Skeletal muscle tissue (tissue), 4 donors: ENCODE data around the gene TMEM135. TPM values are rescaled to one million over a fixed set of nuclear protein-coding genes. Genes with fewer than 3 reads are reported as not detected.
"Not testable (repeated sequence)": the region's sequence is repeated elsewhere in the genome, so short reads cannot be mapped to it uniquely, and the experiment has no call there.

ENCODE experiments used
- H3K27ac ChIP-seq: one replicate; pipeline ENCODE4 v1.7.0; 2013; ENCODE audit warnings: mild to moderate bottlenecking, low read depth, low read length, inconsistent platforms
- H3K27me3 ChIP-seq, 3 donors: one replicate each; pipeline ENCODE4 v1.7.0; 2013; ENCODE audit warnings: low read length in 3 of 3; ENCODE audit not compliant: control insufficient read depth in 3 of 3, insufficient read depth in 3 of 3
- H3K36me3 ChIP-seq, 3 donors: one replicate each; pipeline ENCODE4 v1.7.0; 2013; ENCODE audit warnings: low read length in 3 of 3; ENCODE audit not compliant: control insufficient read depth in 3 of 3, insufficient read depth in 3 of 3
- H3K4me1 ChIP-seq, 3 donors: one replicate each; pipeline ENCODE4 v1.7.0; 2013; ENCODE audit warnings: low read length in 3 of 3, mild to moderate bottlenecking in 3 of 3; ENCODE audit not compliant: control insufficient read depth in 3 of 3, insufficient read depth in 3 of 3
- H3K4me3 ChIP-seq, 3 donors: one replicate each; pipeline ENCODE4 v1.7.0; 2013; ENCODE audit warnings: low read length in 3 of 3
- H3K9ac ChIP-seq, 3 donors: one replicate each; pipeline ENCODE4 v1.7.0; 2013; ENCODE audit warnings: low read length in 3 of 3, mild to moderate bottlenecking in 3 of 3, moderate library complexity in 2 of 3, low read depth in 1 of 3
- H3K9me3 ChIP-seq, 3 donors: one replicate each; pipeline ENCODE4 v1.7.0; 2013; ENCODE audit warnings: low read length in 3 of 3; ENCODE audit not compliant: control insufficient read depth in 3 of 3
- total RNA-seq: library from RNA; depleted of rRNA; stranded (reverse); fragments of >200 nt; gene quantifications from one replicate; pipeline ENCODE4 v1.2.3, GENCODE V29; 2014
- donor health status: Osteomylitis.

TMEM135 gene
- total RNA-seq, 1 donor from 2014 or later, result 35.5 TPM

DNA sequence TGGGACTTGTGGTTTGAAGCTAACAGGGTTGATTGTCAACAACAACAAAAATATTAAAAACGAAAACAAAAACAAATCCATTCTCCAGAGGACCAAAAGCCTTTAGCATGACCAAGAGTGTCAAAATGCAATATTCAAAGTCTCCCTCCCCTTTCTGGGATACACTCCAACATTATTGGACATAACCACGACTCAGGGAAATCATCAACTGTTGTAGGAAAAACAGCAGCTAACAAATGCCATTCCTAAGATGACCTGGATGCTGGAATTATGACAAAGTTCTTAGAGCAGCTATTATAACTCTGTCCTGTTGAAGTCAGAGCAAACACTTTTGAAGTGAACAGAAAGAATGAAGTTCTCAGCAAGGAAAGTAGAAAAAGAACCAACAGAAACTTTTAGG is 143.0 kb downstream of the TMEM135 start:
- no peaks in the 10 kb centered on the region for H3K4me1 ChIP-seq
- H3K4me3 ChIP-seq, result no peak overlapping the region
- no peak overlapping the region for H3K9ac ChIP-seq
- no peaks in the 10 kb centered on the region for H3K36me3 ChIP-seq
- H3K27ac ChIP-seq, result no peak overlapping the region
- H3K9me3 ChIP-seq, result no peaks in the 10 kb centered on the region
- H3K27me3 ChIP-seq, result no peaks in the 10 kb centered on the region

DNA sequence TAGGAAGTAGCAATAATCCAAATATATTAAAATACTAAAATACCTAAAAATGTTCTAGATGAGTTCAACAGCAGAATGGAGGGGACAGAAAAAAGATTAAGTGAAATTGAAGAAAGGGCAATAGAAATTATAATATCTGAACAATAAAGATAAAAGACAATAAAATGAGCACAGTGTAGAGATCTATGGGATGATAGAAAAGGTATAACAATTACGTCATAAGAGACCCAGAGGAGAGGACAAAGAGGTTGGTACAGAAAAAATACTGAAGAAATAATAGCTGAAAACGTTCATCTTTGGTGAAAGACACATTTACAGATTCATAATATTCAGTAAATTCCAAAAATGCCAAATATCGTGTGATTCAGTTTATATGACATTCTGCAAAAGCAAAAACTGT is 143.4 kb downstream of the TMEM135 start:
- Histone ChIP-seq H3K36me3 (no peaks in the 10 kb centered on the region), H3K27ac (no peak overlapping the region), H3K4me1 (no peaks in the 10 kb centered on the region), H3K9me3 (no peaks in the 10 kb centered on the region), H3K4me3 (no peak overlapping the region), H3K27me3 (no peaks in the 10 kb centered on the region), H3K9ac (no peak overlapping the region)

GRCh38 chr11:87185228-87185627 is 147.5 kb downstream of the TMEM135 start:
- Histone ChIP-seq H3K9ac (no peak overlapping the region), H3K9me3 (no peaks in the 10 kb centered on the region), H3K4me1 (no peaks in the 10 kb centered on the region), H3K27me3 (no peaks in the 10 kb centered on the region), H3K4me3 (no peak overlapping the region), H3K27ac (no peak overlapping the region), H3K36me3 (no peaks in the 10 kb centered on the region)

DNA sequence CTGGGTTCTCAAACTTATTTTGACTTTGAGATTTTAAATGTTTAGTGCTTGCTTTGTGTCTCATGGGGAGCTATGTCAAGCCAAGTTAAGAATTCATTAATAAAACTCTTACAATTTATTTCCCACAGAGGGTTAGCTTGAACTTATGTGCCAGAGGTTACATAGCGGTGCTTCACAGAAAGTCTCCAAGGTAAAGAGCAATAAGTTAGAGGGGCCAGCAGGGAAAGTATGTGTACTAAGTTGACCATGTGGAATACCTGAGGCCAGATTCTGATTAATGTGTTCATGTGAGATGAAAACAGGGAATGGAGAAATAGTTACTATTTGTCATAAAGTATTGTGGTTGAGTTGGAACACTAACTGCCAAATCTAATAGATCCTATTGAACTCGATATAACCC is 149.3 kb downstream of the TMEM135 start:
- Histone ChIP-seq H3K9me3 (no peaks in the 10 kb centered on the region), H3K4me3 (no peak overlapping the region), H3K9ac (no peak overlapping the region), H3K36me3 (no peaks in the 10 kb centered on the region), H3K27me3 (no peaks in the 10 kb centered on the region), H3K27ac (no peak overlapping the region), H3K4me1 (no peaks in the 10 kb centered on the region)

DNA sequence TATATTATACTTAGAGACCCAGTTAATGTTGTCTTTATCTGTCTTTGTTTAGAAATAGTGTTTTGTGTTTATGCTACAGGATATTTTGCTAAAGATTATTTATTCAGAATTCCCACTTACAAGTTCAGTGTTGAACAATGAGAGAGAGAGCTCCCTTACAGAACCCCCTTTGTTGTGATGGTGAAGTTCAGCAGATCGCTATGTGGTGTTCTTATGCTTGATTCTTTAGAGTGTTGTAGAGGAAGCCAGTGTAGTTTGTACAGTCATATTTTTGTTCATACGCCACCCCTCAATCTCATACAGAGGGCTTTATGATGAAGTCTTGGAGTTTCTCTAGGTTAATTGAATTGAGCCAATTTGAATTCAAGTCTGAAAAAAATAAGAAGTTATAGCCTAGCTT is 150.2 kb downstream of the TMEM135 start:
- Histone ChIP-seq H3K36me3 (no peaks in the 10 kb centered on the region), H3K4me1 (no peaks in the 10 kb centered on the region), H3K9me3 (no peaks in the 10 kb centered on the region), H3K27ac (no peak overlapping the region), H3K27me3 (no peaks in the 10 kb centered on the region), H3K9ac (no peak overlapping the region), H3K4me3 (no peak overlapping the region)

DNA sequence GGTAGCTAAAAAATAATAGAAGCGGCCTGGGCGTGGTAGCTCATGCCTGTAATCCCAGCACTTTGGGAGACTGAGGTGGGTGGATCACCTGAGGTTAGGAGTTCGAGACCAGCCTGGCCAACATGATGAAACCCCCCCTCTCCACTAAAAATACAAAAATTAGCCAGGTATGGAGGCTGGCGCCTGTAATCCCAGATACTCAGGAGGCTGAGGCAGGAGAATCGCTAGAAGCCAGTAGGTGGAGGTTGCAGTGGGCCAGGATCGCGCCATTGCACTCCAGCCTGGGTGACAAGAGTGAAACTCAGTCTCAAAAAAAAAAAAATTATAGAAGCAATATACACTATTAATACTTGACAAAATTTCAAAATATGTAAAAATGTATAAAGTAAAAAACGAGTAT is 150.7 kb downstream of the TMEM135 start:
- H3K27ac ChIP-seq, H3K4me1 ChIP-seq, H3K27me3 ChIP-seq, H3K4me3 ChIP-seq, H3K9ac ChIP-seq, H3K36me3 ChIP-seq, H3K9me3 ChIP-seq: not testable (repeated sequence)

GRCh38 chr11:87188921-87189320 is 151.2 kb downstream of the TMEM135 start:
- not testable (repeated sequence) for H3K9me3 ChIP-seq, H3K4me1 ChIP-seq, H3K4me3 ChIP-seq, H3K9ac ChIP-seq, H3K36me3 ChIP-seq, H3K27me3 ChIP-seq, H3K27ac ChIP-seq

GRCh38 chr11:87190071-87190470 is 152.3 kb downstream of the TMEM135 start:
- H3K9me3 ChIP-seq, result no peaks in the 10 kb centered on the region
- H3K36me3 ChIP-seq, result no peaks in the 10 kb centered on the region
- no peaks in the 10 kb centered on the region for H3K4me1 ChIP-seq

GRCh38 chr11:87193756-87194470 is 156.2 kb downstream of the TMEM135 start:
- no peaks in the 10 kb centered on the region for H3K9me3 ChIP-seq
- H3K9ac ChIP-seq, result no peak overlapping the region
- H3K27ac ChIP-seq, result no peak overlapping the region
- H3K4me1 ChIP-seq, result no peaks in the 10 kb centered on the region
- no peak overlapping the region for H3K4me3 ChIP-seq
- no peaks in the 10 kb centered on the region for H3K36me3 ChIP-seq
- no peaks in the 10 kb centered on the region for H3K27me3 ChIP-seq

More at GRCh38 chr11:87190071-87190470, 152.3 kb downstream of the TMEM135 start:
- Histone ChIP-seq H3K27ac (no peak overlapping the region), H3K9ac (no peak overlapping the region), H3K4me3 (no peak overlapping the region), H3K27me3 (no peaks in the 10 kb centered on the region)

GRCh38 chr11:87194985-87195820 is 157.5 kb downstream of the TMEM135 start:
- Histone ChIP-seq H3K27ac (no peak overlapping the region), H3K9me3 (no peaks in the 10 kb centered on the region), H3K27me3 (no peaks in the 10 kb centered on the region), H3K9ac (no peak overlapping the region), H3K36me3 (no peaks in the 10 kb centered on the region), H3K4me1 (no peaks in the 10 kb centered on the region), H3K4me3 (no peak overlapping the region)
